Gastroesophageal sphincter (tissue), 3 donors: ENCODE data around the gene MTREX.

Experiments used
- CTCF ChIP-seq, 4 experiments: fragments of 200-600 bp in 2 of 4; fragments of 450-650 bp in 2 of 4; sonication (generic) in 1 of 4; IDR thresholded peaks; one replicate each; pipeline ENCODE4 v1.5.1; 2017 to 2019; ENCODE audit warnings: antibody characterized with exemption in 4 of 4, mild to moderate bottlenecking in 2 of 4, moderate library complexity in 2 of 4
- EP300 ChIP-seq: sonication (generic); formaldehyde crosslinking; IDR thresholded peaks from one replicate; pipeline ENCODE4 v1.6.1; 2017; ENCODE audit warnings: antibody characterized with exemption, mild to moderate bottlenecking
- POLR2A ChIP-seq, 2 donors: fragments of 450-650 bp; IDR thresholded peaks; one replicate each; pipeline ENCODE4 v1.6.1; 2017; ENCODE audit warnings: antibody characterized with exemption in 2 of 2, mild to moderate bottlenecking in 2 of 2, moderate library complexity in 1 of 2
- POLR2AphosphoS5 ChIP-seq: sonication (generic); formaldehyde crosslinking; IDR thresholded peaks from one replicate; pipeline ENCODE4 v1.6.1; 2017; ENCODE audit warnings: antibody characterized with exemption

GRCh38 chr5:55385227-55385626 is 77.4 kb downstream of the MTREX start:
- TF ChIP-seq CTCF (IDR thresholded peaks at IDR 0.05) (no peak), POLR2AphosphoS5 (no peak), POLR2A (IDR thresholded peaks at IDR 0.05) (no peak), EP300 (no peak)
